WI38 (cell line): ENCODE measurements around the gene SLC18A3.

Source experiments
- H3K4me3 ChIP-seq: 2 replicates; pipeline ENCODE4 v1.5.1; 2011; ENCODE audit warnings: low read depth, mild to moderate bottlenecking, control low read depth, low read length
- CTCF ChIP-seq: IDR thresholded peaks from 2 replicates; pipeline ENCODE4 v1.5.1; 2012; ENCODE audit warnings: low read depth, mild to moderate bottlenecking, control low read depth, low read length

SLC18A3 gene

GRCh38 chr10:49595713-49596492, 14.2 kb upstream of the SLC18A3 start:
- TF ChIP-seq CTCF: no peak
- no peak overlapping the region for H3K4me3 ChIP-seq

GRCh38 chr10:49596493-49596809, 13.7 kb upstream of the SLC18A3 start:
- no peak for TF ChIP-seq CTCF
- no peak overlapping the region for H3K4me3 ChIP-seq

GRCh38 chr10:49596836-49597235, 13.3 kb upstream of the SLC18A3 start:
- no peak for TF ChIP-seq CTCF

GRCh38 chr10:49597426-49598163, 12.5 kb upstream of the SLC18A3 start:
- no peak for TF ChIP-seq CTCF
- H3K4me3 ChIP-seq: no peak overlapping the region

More at GRCh38 chr10:49596836-49597235, 13.3 kb upstream of the SLC18A3 start:
- no peak overlapping the region for H3K4me3 ChIP-seq

GRCh38 chr10:49598164-49598856, 11.8 kb upstream of the SLC18A3 start:
- no peak for TF ChIP-seq CTCF
- no peak overlapping the region for H3K4me3 ChIP-seq

GRCh38 chr10:49598986-49599385, 11.1 kb upstream of the SLC18A3 start:
- no peak overlapping the region for H3K4me3 ChIP-seq

More at GRCh38 chr10:49598986-49599385, 11.1 kb upstream of the SLC18A3 start:
- no peak for TF ChIP-seq CTCF
